Panc1 (cell line): ENCODE results near the gene PEG3. TPM values are rescaled to one million over a fixed set of nuclear protein-coding genes. Genes with fewer than 3 reads are reported as not detected.
"Not testable (repeated sequence)": the region's sequence is repeated elsewhere in the genome, so short reads cannot be mapped to it uniquely, and the experiment has no call there.

Experiments used
- ATAC-seq: fragments of 200-7000 bp; cut with Tn5 transposase; 2 replicates; pipeline ENCODE4 v1.9.1; 2020; ENCODE audit warnings: mild to moderate bottlenecking, moderate library complexity
- BruUV-seq: library from RNA; stranded (reverse); fragments of 400-500 nt; replicated peaks from 2 replicates; lab custom pipeline; 2021; lab: Mats Ljungman, UMichigan
- CTCF ChIA-PET: fragments of 300-600 bp; sonication (Branson Sonifier 250); formaldehyde crosslinking; loops from one replicate; lab custom pipeline; 2022; ENCODE audit warnings: antibody characterized with exemption; lab: Charles Lee
- POLR2A ChIA-PET: fragments of 300-600 bp; sonication (Branson Sonifier 250); formaldehyde crosslinking; loops from one replicate; lab custom pipeline; 2022; ENCODE audit warnings: antibody characterized with exemption; lab: Charles Lee
- DNase-seq: peaks from one replicate; pipeline ENCODE4 v3.0.0-alpha.2; 2010; ENCODE audit warnings: low read depth, low spot score
- H3K27ac ChIP-seq: 2 replicates; pipeline ENCODE4 v1.5.1; 2011; ENCODE audit warnings: mild to moderate bottlenecking, low read length, inconsistent platforms
- H3K27me3 ChIP-seq: fragments of 200-500 bp; sonication (Bioruptor generic); 2 replicates; pipeline ENCODE4 v1.6.0; 2014; ENCODE audit warnings: low read length, inconsistent platforms; ENCODE audit not compliant: control insufficient read depth, insufficient read depth
- H3K36me3 ChIP-seq: fragments of 200-500 bp; sonication (Bioruptor generic); 2 replicates; pipeline ENCODE4 v1.5.1; 2014; ENCODE audit warnings: inconsistent platforms, mild to moderate bottlenecking, low read length, moderate library complexity; ENCODE audit not compliant: control insufficient read depth, insufficient read depth
- H3K4me1 ChIP-seq: 2 replicates; pipeline ENCODE4 v1.5.1; 2011; ENCODE audit warnings: inconsistent platforms, mild to moderate bottlenecking, low read length, moderate library complexity; ENCODE audit not compliant: control insufficient read depth, insufficient read depth
- H3K4me3 ChIP-seq, 2 experiments: 2 replicates each; pipeline ENCODE4 v1.5.1; 2011 to 2012; ENCODE audit warnings: low read depth in 2 of 2, low read length in 2 of 2, mild to moderate bottlenecking in 2 of 2, inconsistent platforms in 1 of 2, moderate library complexity in 1 of 2
- H3K9me3 ChIP-seq: fragments of 200-500 bp; sonication (Bioruptor generic); 2 replicates; pipeline ENCODE4 v1.5.1; 2014; ENCODE audit warnings: low read depth, mild to moderate bottlenecking, inconsistent platforms, low read length, moderate library complexity; ENCODE audit not compliant: control insufficient read depth, insufficient read depth
- CTCF ChIP-seq: fragments of 450-650 bp; IDR thresholded peaks from 2 replicates; pipeline ENCODE4 v1.5.1; 2017; ENCODE audit warnings: mild to moderate bottlenecking
- POLR2AphosphoS5 ChIP-seq: IDR thresholded peaks from 2 replicates; pipeline ENCODE4 v1.6.1; 2012; ENCODE audit warnings: mild to moderate bottlenecking, low read depth, low read length, moderate library complexity
- REST ChIP-seq, 2 experiments: IDR thresholded peaks; 2 replicates each; pipeline ENCODE4 v1.6.1; 2011 to 2012; ENCODE audit warnings: low read depth in 2 of 2, control low read depth in 1 of 2, low read length in 1 of 2, mild to moderate bottlenecking in 1 of 2, moderate library complexity in 1 of 2; ENCODE audit not compliant: insufficient read depth in 1 of 2
- SIN3A ChIP-seq: IDR thresholded peaks from 2 replicates; pipeline ENCODE4 v1.6.1; 2012; ENCODE audit warnings: low read depth, mild to moderate bottlenecking, low read length, moderate library complexity, borderline replicate concordance; ENCODE audit not compliant: insufficient read depth
- TCF7L2 ChIP-seq: IDR thresholded peaks from 2 replicates; pipeline ENCODE4 v1.6.1; 2011; ENCODE audit warnings: mild to moderate bottlenecking, low read depth, low read length, inconsistent platforms
- in situ Hi-C: cut with HindIII; loops from 2 replicates; pipeline ENCODE4 v1.10.0; 2016; ENCODE audit warnings: low sequenced_read_pairs, low pct_unique_long_range_greater_than_20kb
- intact Hi-C: fragments of 100-400 bp; cut with micrococcal nuclease; formaldehyde crosslinking; loops from one replicate; pipeline ENCODE4 v1.10.0; 2022; ENCODE audit not compliant: unreplicated experiment
- total RNA-seq: library from RNA; stranded (reverse); gene quantifications from one replicate; pipeline ENCODE4 v1.2.1, GENCODE V29; 2021; ENCODE audit not compliant: unreplicated experiment

Gene PEG3
- total RNA-seq, 1 experiment from 2014 or later: 0.15 TPM

GRCh38 chr19:56856822-56857221 is 16.3 kb upstream of the PEG3 start:
- H3K4me3 ChIP-seq: no peak overlapping the region
- intact Hi-C loops (no loop called here), in situ Hi-C loops (no loop called here)
- TF ChIP-seq REST (IDR thresholded peaks at IDR 0.05; ENCODE audit: insufficient read depth in 1 of 2, low read depth in 2 of 2, low read length in 1 of 2): no peak
- no peak for TF ChIP-seq TCF7L2
- TF ChIP-seq SIN3A: no peak
- TF ChIP-seq POLR2AphosphoS5: no peak
- no peak for TF ChIP-seq CTCF
- H3K36me3 ChIP-seq: no peaks in the 10 kb centered on the region
- no peak for DNase-seq
- no TSS peak for BruUV-seq
- H3K4me1 ChIP-seq: no peaks in the 10 kb centered on the region
- ATAC-seq: no peak
- no peak overlapping the region for H3K27ac ChIP-seq
- no peaks in the 10 kb centered on the region for H3K27me3 ChIP-seq
- POLR2A ChIA-PET: no interaction called here
- CTCF ChIA-PET: no interaction called here
- H3K9me3 ChIP-seq: no peaks in the 10 kb centered on the region

GRCh38 chr19:56852361-56852760 is 11.8 kb upstream of the PEG3 start:
- CTCF ChIA-PET, POLR2A ChIA-PET, intact Hi-C loops, DNase-seq, BruUV-seq, H3K9me3 ChIP-seq, H3K27ac ChIP-seq, H3K27me3 ChIP-seq, H3K4me3 ChIP-seq, H3K4me1 ChIP-seq, ATAC-seq, in situ Hi-C loops, H3K36me3 ChIP-seq: not testable (repeated sequence)

GRCh38 chr19:56848166-56848565 is 7.6 kb upstream of the PEG3 start:
- CTCF ChIA-PET: no interaction called here
- POLR2A ChIA-PET: no interaction called here

More at GRCh38 chr19:56848166-56848565, 7.6 kb upstream of the PEG3 start:
- Histone ChIP-seq H3K27me3 (no peaks in the 10 kb centered on the region), H3K27ac (no peak overlapping the region), H3K4me3 (no peak overlapping the region), H3K9me3 (no peaks in the 10 kb centered on the region; the same call in 1 of the 2 replicates), H3K36me3 (no peaks in the 10 kb centered on the region), H3K4me1 (no peaks in the 10 kb centered on the region)
- intact Hi-C loops (no loop called here), in situ Hi-C loops (no loop called here)
- TF ChIP-seq TCF7L2 (no peak), SIN3A (no peak), CTCF (no peak), POLR2AphosphoS5 (no peak), REST (IDR thresholded peaks at IDR 0.05; ENCODE audit: insufficient read depth in 1 of 2, low read depth in 2 of 2, low read length in 1 of 2) (no peak)
- ATAC-seq (no peak), DNase-seq (no peak)
- no TSS peak for BruUV-seq
